Vagina (tissue), 2 donors: Measurements from ENCODE around the gene HECA. TPM values are rescaled to one million over a fixed set of nuclear protein-coding genes. Genes with fewer than 3 reads are reported as not detected.
"Not testable (repeated sequence)": the region's sequence is repeated elsewhere in the genome, so short reads cannot be mapped to it uniquely, and the experiment has no call there.

Source experiments
- DNase-seq, 2 donors: peaks; one replicate each; pipeline ENCODE4 v3.0.0-alpha.2; 2017; ENCODE audit errors: extremely low spot score in 2 of 2
- H3K27ac ChIP-seq: fragments of 200-600 bp; sonication (generic); one replicate; pipeline ENCODE4 v1.5.1; 2019
- H3K27me3 ChIP-seq: fragments of 200-600 bp; sonication (generic); one replicate; pipeline ENCODE4 v1.5.1; 2019
- H3K36me3 ChIP-seq, 2 donors: fragments of 200-600 bp; sonication (generic); one replicate each; pipeline ENCODE4 v1.5.1; 2017 to 2019
- H3K4me1 ChIP-seq: fragments of 200-600 bp; sonication (generic); one replicate; pipeline ENCODE4 v1.5.1; 2019
- H3K4me3 ChIP-seq, 2 donors: fragments of 200-600 bp; sonication (generic); 1 replicate in 1 of 2; 2 replicates in 1 of 2; pipeline ENCODE4 v1.5.1; 2016 to 2019
- H3K9me3 ChIP-seq: fragments of 200-600 bp; sonication (generic); one replicate; pipeline ENCODE4 v1.5.1; 2019
- CTCF ChIP-seq, 3 experiments: fragments of 450-650 bp in 2 of 3; fragments of 200-600 bp in 1 of 3; sonication (generic) in 1 of 3; IDR thresholded peaks; one replicate each; pipeline ENCODE4 v1.5.1; 2017 to 2019; ENCODE audit warnings: antibody characterized with exemption in 3 of 3, mild to moderate bottlenecking in 2 of 3, moderate library complexity in 2 of 3
- POLR2A ChIP-seq, 2 donors: fragments of 450-650 bp; IDR thresholded peaks; one replicate each; pipeline ENCODE4 v1.6.1; 2017; ENCODE audit warnings: antibody characterized with exemption in 2 of 2, mild to moderate bottlenecking in 2 of 2, moderate library complexity in 2 of 2
- POLR2AphosphoS5 ChIP-seq, 2 donors: sonication (generic); formaldehyde crosslinking; IDR thresholded peaks; one replicate each; pipeline ENCODE4 v1.9.0; 2017; ENCODE audit warnings: antibody characterized with exemption in 2 of 2, mild to moderate bottlenecking in 2 of 2, low read depth in 1 of 2; ENCODE audit not compliant: insufficient read depth in 1 of 2
- intact Hi-C: fragments of 100-400 bp; cut with DNase I; formaldehyde crosslinking; loops from one replicate; pipeline ENCODE4 v1.15.1; 2023
- total RNA-seq: library from RNA; depleted of rRNA; stranded (reverse); fragments of >200 nt; gene quantifications from one replicate; pipeline ENCODE4 v1.2.3, GENCODE V29; 2016

The HECA gene
- total RNA-seq, 1 donor from 2014 or later: 35.8 TPM

DNA sequence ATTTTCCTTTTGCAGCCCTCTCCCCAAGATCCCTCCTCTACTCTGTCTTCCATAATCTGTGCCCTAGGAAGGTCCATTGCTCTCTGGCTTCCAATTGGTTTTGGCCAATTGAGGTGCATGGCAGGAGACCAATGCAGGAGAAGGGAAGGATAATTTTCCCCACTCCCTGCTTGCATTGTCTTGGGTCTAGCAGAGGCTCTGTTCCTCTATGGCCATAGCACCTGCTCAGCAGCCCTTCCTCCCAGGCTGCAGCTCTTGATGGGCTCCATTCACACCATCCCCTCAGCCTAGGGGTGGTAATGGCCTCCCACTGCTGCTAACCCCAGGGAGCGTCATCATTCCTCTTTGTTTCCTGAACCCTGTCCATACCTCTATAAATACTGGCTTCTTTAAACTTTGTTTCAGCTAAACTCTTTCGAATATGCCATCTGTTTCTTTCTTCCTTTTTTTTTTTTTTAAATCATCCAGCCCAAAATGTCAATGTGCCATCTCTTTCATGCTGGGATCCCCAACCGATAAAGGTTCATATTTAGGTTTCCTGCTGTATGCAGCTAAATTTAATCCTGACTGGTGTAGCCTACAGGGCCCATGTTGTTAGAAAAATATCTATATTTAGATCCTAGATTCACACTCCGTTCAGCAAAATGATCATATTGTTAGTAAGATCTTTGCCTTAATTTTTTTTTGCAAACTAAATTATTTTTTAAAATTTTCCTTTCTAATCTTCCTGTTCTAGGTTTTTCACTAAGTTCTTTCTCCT is 63.8 kb downstream of the HECA start:
- no peak overlapping the region for H3K27ac ChIP-seq
- H3K4me1 ChIP-seq: no peaks in the 10 kb centered on the region
- no peaks in the 10 kb centered on the region for H3K9me3 ChIP-seq
- no peak for DNase-seq
- H3K27me3 ChIP-seq: no peaks in the 10 kb centered on the region
- no peaks in the 10 kb centered on the region for H3K36me3 ChIP-seq
- intact Hi-C loops: no loop called here
- no peak overlapping the region for H3K4me3 ChIP-seq
- no peak for TF ChIP-seq POLR2AphosphoS5 (IDR thresholded peaks at IDR 0.05; ENCODE audit: insufficient read depth in 1 of 2, low read depth in 1 of 2)
- no peak for TF ChIP-seq POLR2A (IDR thresholded peaks at IDR 0.05)
- no peak for TF ChIP-seq CTCF (IDR thresholded peaks at IDR 0.05)

DNA sequence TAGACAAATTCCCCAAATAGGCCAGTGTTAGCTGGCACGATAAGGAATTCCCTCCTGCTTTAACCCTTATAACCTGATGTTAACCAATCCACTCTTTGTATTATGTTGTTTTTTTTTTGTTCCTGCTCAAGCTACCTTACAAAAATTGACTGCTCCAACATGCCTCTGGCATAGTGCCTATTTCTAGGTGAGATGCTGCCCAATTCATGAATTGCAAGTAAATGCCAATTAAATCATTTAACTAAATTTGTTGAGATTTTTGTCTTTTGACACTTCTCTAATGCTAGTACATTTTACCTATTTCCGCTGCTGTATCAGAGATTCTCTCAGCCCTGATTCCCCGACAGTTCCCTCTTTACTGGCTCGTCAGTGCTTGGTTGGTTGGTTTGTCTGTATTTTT is 66.5 kb downstream of the HECA start:
- TF ChIP-seq POLR2A (IDR thresholded peaks at IDR 0.05) (no peak), POLR2AphosphoS5 (IDR thresholded peaks at IDR 0.05; ENCODE audit: insufficient read depth in 1 of 2, low read depth in 1 of 2) (no peak), CTCF (IDR thresholded peaks at IDR 0.05) (no peak)
- H3K27ac ChIP-seq: no peak overlapping the region

GRCh38 chr6:139204978-139205377 is 70.1 kb downstream of the HECA start:
- H3K9me3 ChIP-seq: no peaks in the 10 kb centered on the region
- TF ChIP-seq CTCF (IDR thresholded peaks at IDR 0.05): no peak
- TF ChIP-seq POLR2A (IDR thresholded peaks at IDR 0.05): no peak
- H3K27me3 ChIP-seq: no peaks in the 10 kb centered on the region
- no peak for DNase-seq
- intact Hi-C loops: no loop called here
- no peaks in the 10 kb centered on the region for H3K36me3 ChIP-seq
- H3K4me3 ChIP-seq: no peak overlapping the region
- H3K4me1 ChIP-seq: no peaks in the 10 kb centered on the region
- no peak overlapping the region for H3K27ac ChIP-seq

More for the DNA sequence above, 66.5 kb downstream of the HECA start:
- Histone ChIP-seq H3K4me1 (no peaks in the 10 kb centered on the region), H3K36me3 (no peaks in the 10 kb centered on the region), H3K27me3 (no peaks in the 10 kb centered on the region), H3K4me3 (no peak overlapping the region), H3K9me3 (no peaks in the 10 kb centered on the region)
- intact Hi-C loops: no loop called here
- DNase-seq: no peak

- intact Hi-C loops: no loop called here
- no peaks in the 10 kb centered on the region for H3K36me3 ChIP-seq
- no peaks in the 10 kb centered on the region for H3K27me3 ChIP-seq
- H3K4me3 ChIP-seq: no peak overlapping the region
- H3K4me1 ChIP-seq: no peaks in the 10 kb centered on the region
- DNase-seq: no peak
- no peaks in the 10 kb centered on the region for H3K9me3 ChIP-seq
- H3K27ac ChIP-seq: no peak overlapping the region
- TF ChIP-seq POLR2A (IDR thresholded peaks at IDR 0.05): no peak
Measured at GRCh38 chr6:139205843-139206242, 71.0 kb downstream of the HECA start.

DNA sequence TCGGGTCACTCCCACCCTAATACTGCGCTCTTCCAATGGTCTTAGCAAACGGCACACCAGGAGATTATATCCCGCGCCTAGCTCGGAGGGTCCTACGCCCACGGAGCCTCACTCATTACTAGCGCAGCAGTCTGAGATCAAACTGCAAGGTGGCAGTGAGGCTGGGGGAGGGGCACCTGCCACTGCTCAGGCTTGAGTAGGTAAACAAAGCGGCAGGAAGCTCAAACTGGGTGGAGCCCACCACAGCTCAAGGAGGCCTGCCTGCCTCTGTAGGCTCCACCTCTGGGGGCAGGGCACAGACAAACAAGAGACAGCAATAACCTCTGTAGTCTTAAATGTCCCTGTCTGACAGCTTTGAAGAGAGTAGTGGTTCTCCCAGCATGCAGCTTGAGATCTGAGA is 75.9 kb downstream of the HECA start:
- intact Hi-C loops, H3K27me3 ChIP-seq, H3K27ac ChIP-seq, H3K4me3 ChIP-seq, H3K4me1 ChIP-seq, H3K36me3 ChIP-seq, H3K9me3 ChIP-seq, DNase-seq: not testable (repeated sequence)

DNA sequence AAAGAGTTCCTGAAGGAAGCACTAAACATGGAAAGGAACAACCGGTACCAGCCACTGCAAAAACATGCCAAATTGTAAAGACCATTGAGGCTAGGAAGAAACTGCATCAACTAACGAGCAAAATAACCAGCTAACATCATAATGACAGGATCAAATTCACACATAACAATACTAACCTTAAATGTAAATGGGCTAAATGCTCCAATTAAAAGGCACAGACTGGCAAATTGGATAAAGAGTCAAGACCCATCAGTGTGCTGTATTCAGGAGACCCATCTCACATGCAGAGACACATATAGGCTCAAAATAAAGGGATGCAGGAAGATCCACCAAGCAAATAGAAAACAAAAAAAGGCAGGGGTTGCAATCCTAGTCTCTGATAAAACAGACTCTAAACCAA is 77.6 kb downstream of the HECA start:
- H3K27me3 ChIP-seq, DNase-seq, H3K9me3 ChIP-seq, intact Hi-C loops, H3K4me3 ChIP-seq, H3K36me3 ChIP-seq, H3K4me1 ChIP-seq, H3K27ac ChIP-seq: not testable (repeated sequence)
